ENCODE data around the gene C22orf42. TPM values are rescaled to one million over a fixed set of nuclear protein-coding genes. Genes with fewer than 3 reads are reported as not detected.

The C22orf42 gene
- total RNA-seq, 1 experiment from 2014 or later = not detected

DNA sequence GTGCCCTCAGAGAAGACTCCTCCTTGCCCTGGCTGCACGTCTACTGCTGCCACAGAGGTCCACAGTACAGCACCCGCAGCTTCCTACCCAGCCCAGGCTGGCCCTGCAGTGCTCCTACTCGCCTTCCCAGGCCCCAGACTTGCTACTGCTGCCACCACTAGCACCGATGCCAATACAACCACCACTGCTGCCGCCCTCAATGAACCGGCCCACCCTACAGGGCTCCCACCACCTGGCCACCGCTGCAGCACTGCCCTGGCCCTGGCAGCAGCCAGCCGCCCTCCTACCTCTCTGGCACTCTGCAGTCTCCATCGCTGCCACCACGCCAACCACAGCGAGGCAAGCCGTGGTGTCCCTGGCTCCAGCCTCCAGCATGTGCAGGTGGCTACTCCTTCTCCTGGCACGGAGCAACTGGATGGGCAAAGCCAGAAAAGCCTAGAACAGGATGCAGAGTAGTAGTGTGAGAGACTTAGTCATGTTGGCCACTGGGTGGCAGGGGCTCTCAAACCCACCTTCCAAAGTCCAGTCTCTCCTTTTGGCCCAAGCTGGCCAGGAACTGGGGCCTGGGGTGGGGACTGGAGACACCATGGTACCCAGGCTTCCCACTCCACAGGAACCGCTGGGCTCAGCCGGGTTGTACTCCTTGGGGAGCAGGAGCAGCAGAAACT is 39.4 kb downstream of the C22orf42 start:
- H3K56ac ChIP-seq (ENCODE audit: insufficient read length, low read depth, low read length) = no peak overlapping the region
- no peak overlapping the region for H2BK12ac ChIP-seq (ENCODE audit: insufficient read length, low read depth, low read length)
- H3K4me3 Mint-ChIP-seq = no peak overlapping the region
- no peak overlapping the region for H3K4me2 ChIP-seq (ENCODE audit: insufficient read depth, insufficient read length, low read length)
- H3K23me2 ChIP-seq (ENCODE audit: insufficient read length, low read depth, low read length, poor library complexity, severe bottlenecking) = no peaks in the 10 kb centered on the region
- H4K5ac ChIP-seq (ENCODE audit: insufficient read length, low read depth, low read length) = no peak overlapping the region
- no peaks in the 10 kb centered on the region for H3K79me1 ChIP-seq (ENCODE audit: insufficient read depth, low read depth, low read length, poor library complexity, severe bottlenecking)
- no peaks in the 10 kb centered on the region for H3K4me1 ChIP-seq (ENCODE audit: insufficient read depth, low read length)
- H3K27ac Mint-ChIP-seq = peak overlapping the region in 1 of 3 experiments; percentile 33; a peak in 1 of 7 replicates
- no peak overlapping the region for H3K23ac ChIP-seq (ENCODE audit: insufficient read length, low read depth, low read length)
- H3K4me1 Mint-ChIP-seq = peaks cover 2 to 4% of the 10 kb centered on the region in 2 experiments
- no peak overlapping the region for H3K4ac ChIP-seq (ENCODE audit: low read depth, low read length)
- H3T11ph ChIP-seq (ENCODE audit: low read length) = no peak overlapping the region
- DNase-seq = peak; percentile 32
- no peak overlapping the region for H3K9ac ChIP-seq (ENCODE audit: extremely low read depth, insufficient read length, low read length)
- no peak overlapping the region for H2BK15ac ChIP-seq (ENCODE audit: low read depth, low read length)
- H4K91ac ChIP-seq (ENCODE audit: insufficient read length, low read depth, low read length) = no peak overlapping the region
- H3K9me3 ChIP-seq (ENCODE audit: control insufficient read depth, low read depth, low read length) = no peaks in the 10 kb centered on the region
- H3K18ac ChIP-seq (ENCODE audit: insufficient read length, low read depth, low read length) = no peak overlapping the region
- no peaks in the 10 kb centered on the region for H3K27me3 ChIP-seq (ENCODE audit: insufficient read depth, low read length)
- no peak overlapping the region for H2AFZ ChIP-seq (ENCODE audit: low read length)
- TF ChIP-seq, protein P1, sequence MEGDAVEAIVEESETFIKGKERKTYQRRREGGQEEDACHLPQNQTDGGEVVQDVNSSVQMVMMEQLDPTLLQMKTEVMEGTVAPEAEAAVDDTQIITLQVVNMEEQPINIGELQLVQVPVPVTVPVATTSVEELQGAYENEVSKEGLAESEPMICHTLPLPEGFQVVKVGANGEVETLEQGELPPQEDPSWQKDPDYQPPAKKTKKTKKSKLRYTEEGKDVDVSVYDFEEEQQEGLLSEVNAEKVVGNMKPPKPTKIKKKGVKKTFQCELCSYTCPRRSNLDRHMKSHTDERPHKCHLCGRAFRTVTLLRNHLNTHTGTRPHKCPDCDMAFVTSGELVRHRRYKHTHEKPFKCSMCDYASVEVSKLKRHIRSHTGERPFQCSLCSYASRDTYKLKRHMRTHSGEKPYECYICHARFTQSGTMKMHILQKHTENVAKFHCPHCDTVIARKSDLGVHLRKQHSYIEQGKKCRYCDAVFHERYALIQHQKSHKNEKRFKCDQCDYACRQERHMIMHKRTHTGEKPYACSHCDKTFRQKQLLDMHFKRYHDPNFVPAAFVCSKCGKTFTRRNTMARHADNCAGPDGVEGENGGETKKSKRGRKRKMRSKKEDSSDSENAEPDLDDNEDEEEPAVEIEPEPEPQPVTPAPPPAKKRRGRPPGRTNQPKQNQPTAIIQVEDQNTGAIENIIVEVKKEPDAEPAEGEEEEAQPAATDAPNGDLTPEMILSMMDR (conservative IDR thresholded peaks at IDR 0.05) = peak; percentile 39
- H4K20me1 ChIP-seq (ENCODE audit: control insufficient read depth, insufficient read depth, insufficient read length) = no peaks in the 10 kb centered on the region
- no peak overlapping the region for H3K27ac ChIP-seq (ENCODE audit: insufficient read length, low read depth, low read length)
- no peaks in the 10 kb centered on the region for H3K36me3 Mint-ChIP-seq (ENCODE audit: insufficient read depth in 1 of 3, low read depth in 3 of 3)
- H3K79me2 ChIP-seq (ENCODE audit: insufficient read depth, low read length) = no peaks in the 10 kb centered on the region
- no peak overlapping the region; the same call in 1 of the 2 replicates for H3K14ac ChIP-seq (ENCODE audit: insufficient read depth, low read length)
- peaks cover 54% of the 10 kb centered on the region for H3K27me3 Mint-ChIP-seq (ENCODE audit: low read depth)
- WGBS (ENCODE audit: extremely low coverage, insufficient read length, low lambda C conversion rate) = no CpG with 5 or more reads among the region's 15 CpGs
- no peaks in the 10 kb centered on the region; a peak in 1 of 5 replicates for H3K9me3 Mint-ChIP-seq
- no peak overlapping the region for H2BK120ac ChIP-seq (ENCODE audit: low read depth, low read length, poor library complexity, severe bottlenecking)
- H2AK5ac ChIP-seq (ENCODE audit: insufficient read length, low read length) = no peak overlapping the region
- no peak overlapping the region for H2BK5ac ChIP-seq (ENCODE audit: insufficient read length, low read length)
- no peak overlapping the region for H2BK20ac ChIP-seq (ENCODE audit: low read depth, low read length, poor library complexity, severe bottlenecking)
- no peak overlapping the region for H4K8ac ChIP-seq (replicated peaks; ENCODE audit: insufficient read length, low read depth, low read length)

Measured in H9 (cell line).